ENCODE measurements around the gene ZRANB3.

DNA sequence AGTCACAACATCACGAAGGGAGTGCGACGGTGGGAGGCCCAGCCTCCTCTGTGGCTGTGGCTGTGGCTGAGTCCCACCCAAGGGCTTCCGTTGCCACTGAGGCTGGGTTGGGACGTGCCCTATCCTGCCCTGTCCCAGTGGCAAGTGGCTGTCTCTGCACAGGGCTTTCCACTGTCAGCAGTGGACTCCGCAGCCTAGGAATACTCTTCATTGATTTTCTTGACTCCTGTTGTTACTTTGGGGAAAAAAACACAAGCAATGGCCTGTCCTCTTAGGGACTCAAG, 356.3 kb downstream of the ZRANB3 start:
- TF ChIP-seq CTCF (IDR thresholded peaks at IDR 0.05) (no peak), POLR2A (IDR thresholded peaks at IDR 0.05) (no peak)
